ENCODE results near the gene RBM28. TPM values are rescaled to one million over a fixed set of nuclear protein-coding genes. Genes with fewer than 3 reads are reported as not detected.

RBM28 gene
- total and polyA plus RNA-seq, 10 donors, result 11.0 to 45.8 (median 29.5) TPM

GRCh38 chr7:128266883-128267594 lies 76.7 kb downstream of the RBM28 start:
- DNase-seq, result no peak
- 65 to 76% (median 70%) methylated on average over 16 of the region's 16 CpGs for WGBS, 5 donors
- no peak overlapping the region for H3K27ac ChIP-seq
- no peaks in the 10 kb centered on the region for H3K9me3 ChIP-seq
- H3K27me3 ChIP-seq (replicated peaks in 1 of 7), result peaks cover 0 to 35% (median 19%) of the 10 kb centered on the region in 7 donors
- no peak for TF ChIP-seq CTCF (IDR thresholded peaks at IDR 0.05 in 8 of 11, conservative IDR thresholded peaks at IDR 0.05 in 3 of 11)
- no peak for TF ChIP-seq POLR2A (IDR thresholded peaks at IDR 0.05)
- TF ChIP-seq POLR2AphosphoS5 (IDR thresholded peaks at IDR 0.05), result no peak
- peaks cover 0 to 17% (median 9%) of the 10 kb centered on the region in 6 donors for H3K4me1 ChIP-seq
- intact Hi-C loops (cut with DNase I; ENCODE audit: low total_unique reads), result no loop called here
- H3K4me3 ChIP-seq, result no peak overlapping the region
- H3K36me3 ChIP-seq, result no peaks in the 10 kb centered on the region

GRCh38 chr7:128266529-128266882 lies 77.2 kb downstream of the RBM28 start:
- 78 to 88% (median 84%) methylated on average over 1 of the region's 1 CpG for WGBS, 5 donors
- H3K4me3 ChIP-seq, result no peak overlapping the region

GRCh38 chr7:128265906-128266300 lies 77.8 kb downstream of the RBM28 start:
- Histone ChIP-seq H3K27me3 (replicated peaks in 1 of 7) (peaks cover 0 to 23% (median 8%) of the 10 kb centered on the region in 7 donors), H3K36me3 (no peaks in the 10 kb centered on the region), H3K27ac (no peak overlapping the region), H3K9me3 (no peaks in the 10 kb centered on the region), H3K4me1 (peaks cover 0 to 6% (median 2%) of the 10 kb centered on the region in 6 donors), H3K4me3 (no peak overlapping the region)
- intact Hi-C loops (cut with DNase I; ENCODE audit: low total_unique reads), result no loop called here
- TF ChIP-seq CTCF (IDR thresholded peaks at IDR 0.05 in 8 of 11, conservative IDR thresholded peaks at IDR 0.05 in 3 of 11), result no peak
- peak in 1 of 3 donors; percentile 34 for TF ChIP-seq POLR2AphosphoS5 (IDR thresholded peaks at IDR 0.05)
- TF ChIP-seq POLR2A (IDR thresholded peaks at IDR 0.05), result no peak
- DNase-seq, result no peak
- WGBS, 5 donors, result 11 to 59% (median 45%) methylated on average over 2 to 5 of the region's 5 CpGs

More at GRCh38 chr7:128266529-128266882, 77.2 kb downstream of the RBM28 start:
- TF ChIP-seq POLR2AphosphoS5 (IDR thresholded peaks at IDR 0.05) (no peak), CTCF (IDR thresholded peaks at IDR 0.05 in 8 of 11, conservative IDR thresholded peaks at IDR 0.05 in 3 of 11) (no peak), POLR2A (IDR thresholded peaks at IDR 0.05) (no peak)
- Histone ChIP-seq H3K27me3 (replicated peaks in 1 of 7) (peaks cover 0 to 29% (median 14%) of the 10 kb centered on the region in 7 donors), H3K27ac (no peak overlapping the region), H3K36me3 (no peaks in the 10 kb centered on the region), H3K4me1 (peaks cover 0 to 12% (median 5%) of the 10 kb centered on the region in 6 donors), H3K9me3 (no peaks in the 10 kb centered on the region)
- no peak for DNase-seq
- intact Hi-C loops (cut with DNase I; ENCODE audit: low total_unique reads), result no loop called here

GRCh38 chr7:128265156-128265905 lies 78.4 kb downstream of the RBM28 start:
- no peak for TF ChIP-seq CTCF (IDR thresholded peaks at IDR 0.05 in 8 of 11, conservative IDR thresholded peaks at IDR 0.05 in 3 of 11)
- TF ChIP-seq POLR2AphosphoS5 (IDR thresholded peaks at IDR 0.05), result no peak
- TF ChIP-seq POLR2A (IDR thresholded peaks at IDR 0.05), result no peak
- Histone ChIP-seq H3K27ac (no peak overlapping the region), H3K27me3 (replicated peaks in 1 of 7) (peaks cover 0 to 18% (median 2%) of the 10 kb centered on the region in 7 donors), H3K4me3 (no peak overlapping the region), H3K36me3 (no peaks in the 10 kb centered on the region), H3K9me3 (no peaks in the 10 kb centered on the region), H3K4me1 (peaks cover 0 to under 1% (median 0%) of the 10 kb centered on the region in 6 donors)
- intact Hi-C loops (cut with DNase I; ENCODE audit: low total_unique reads), result no loop called here
- DNase-seq, result no peak
- 79 to 94% (median 92%) methylated on average over 6 of the region's 6 CpGs for WGBS, 5 donors
